ENCODE results near the gene ATP8A2.

ATP8A2 gene

DNA sequence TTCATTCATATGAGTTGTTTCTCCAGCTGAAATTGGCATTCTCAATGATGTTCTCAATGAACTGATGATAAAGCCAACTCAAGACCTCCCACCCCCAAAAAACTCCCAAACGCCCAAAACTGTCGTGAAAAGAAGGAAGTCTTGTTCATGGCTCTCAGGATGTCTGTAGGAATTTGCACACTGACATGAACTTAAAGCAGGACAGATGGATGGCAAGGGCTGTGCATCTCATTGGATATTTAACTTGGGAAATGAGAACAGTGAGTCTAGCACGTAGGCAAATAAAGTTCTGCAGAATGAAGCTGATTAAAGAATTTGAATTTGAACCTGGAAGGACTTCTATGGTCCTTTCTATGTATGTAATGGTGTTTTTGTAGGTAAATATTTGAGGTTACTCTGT is 374.4 kb downstream of the ATP8A2 start:
- TF ChIP-seq POLR2A (IDR thresholded peaks at IDR 0.05; ENCODE audit: low read length) (no peak), GATA1 (IDR thresholded peaks at IDR 0.05; ENCODE audit: low read depth, low read length) (no peak)
- no peak for DNase-seq

DNA sequence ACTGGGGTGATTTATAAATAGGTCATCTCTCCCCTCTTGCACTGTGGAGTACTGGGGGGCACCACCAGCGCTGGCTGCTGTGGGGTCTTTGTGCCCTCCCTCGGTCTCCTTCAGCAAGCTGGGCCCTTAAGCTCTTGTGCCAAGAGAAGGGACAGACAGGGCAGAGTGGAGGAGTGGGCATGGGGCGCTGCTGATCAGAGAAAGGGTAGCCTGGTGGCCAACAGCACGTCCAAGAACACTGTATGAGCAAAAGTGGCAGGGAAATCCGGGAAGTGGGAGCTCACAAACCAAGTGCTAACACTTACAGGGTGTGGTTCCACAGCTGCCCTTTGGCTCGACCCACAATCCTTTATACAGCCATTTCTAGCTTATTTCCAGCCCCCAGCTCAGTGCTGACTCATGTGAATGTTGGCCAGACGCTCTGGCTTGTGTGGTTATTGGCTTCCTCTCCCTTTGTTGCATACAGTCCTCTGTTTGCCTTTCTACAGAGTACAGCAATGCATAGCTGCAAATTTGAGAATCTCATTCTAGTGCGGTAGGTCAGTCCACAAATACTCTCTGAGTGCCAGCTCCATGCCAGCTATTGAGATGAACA is 381.3 kb downstream of the ATP8A2 start:
- no peak for TF ChIP-seq GATA1 (IDR thresholded peaks at IDR 0.05; ENCODE audit: low read depth, low read length)
- no peak for TF ChIP-seq POLR2A (IDR thresholded peaks at IDR 0.05; ENCODE audit: low read length)
- peak; percentile 23 to 25 for DNase-seq

DNA sequence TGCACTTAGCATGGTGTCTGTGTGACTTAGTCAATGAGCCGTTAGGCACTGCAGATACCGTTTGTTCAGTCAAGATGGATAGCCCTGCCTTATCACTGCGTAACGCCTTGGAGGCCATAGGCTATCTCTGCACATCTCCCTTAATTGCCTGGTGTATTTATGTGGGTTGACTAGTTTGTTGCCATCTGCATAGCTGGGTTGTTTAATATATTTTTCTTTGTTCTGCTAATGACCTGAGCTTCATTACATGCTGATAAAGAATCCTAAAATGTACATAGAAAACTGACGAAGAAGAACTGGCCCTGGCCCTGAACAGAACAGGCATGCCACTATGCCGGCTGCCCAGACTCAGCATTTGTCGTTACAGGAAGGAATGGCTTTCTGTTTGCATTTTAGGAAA is 382.2 kb downstream of the ATP8A2 start:
- TF ChIP-seq POLR2A (IDR thresholded peaks at IDR 0.05; ENCODE audit: low read length) (no peak), GATA1 (IDR thresholded peaks at IDR 0.05; ENCODE audit: low read depth, low read length) (no peak)
- DNase-seq: peak; percentile 47 to 80

DNA sequence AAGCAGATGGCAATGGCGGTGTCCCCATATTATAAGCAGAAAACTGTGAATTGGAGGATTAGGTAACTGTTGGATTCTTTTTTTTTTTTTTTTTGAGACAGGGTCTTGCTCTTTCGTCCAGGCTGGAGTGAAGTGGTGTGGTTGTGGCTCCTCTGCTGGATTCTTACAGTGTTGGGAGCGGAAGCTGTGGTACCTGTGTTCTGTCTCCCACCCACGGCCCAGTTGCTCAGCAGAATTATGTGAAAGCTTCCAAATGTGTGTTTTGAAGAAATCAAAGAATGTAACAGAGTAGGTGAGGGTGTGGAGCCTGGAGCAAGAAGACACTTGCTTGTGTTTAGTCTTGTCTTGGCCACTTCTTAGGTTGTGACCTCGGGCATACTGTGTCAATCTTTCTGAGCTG is 384.5 kb downstream of the ATP8A2 start:
- TF ChIP-seq GATA1 (IDR thresholded peaks at IDR 0.05; ENCODE audit: low read depth, low read length) (no peak), POLR2A (IDR thresholded peaks at IDR 0.05; ENCODE audit: low read length) (no peak)
- no peak for DNase-seq

DNA sequence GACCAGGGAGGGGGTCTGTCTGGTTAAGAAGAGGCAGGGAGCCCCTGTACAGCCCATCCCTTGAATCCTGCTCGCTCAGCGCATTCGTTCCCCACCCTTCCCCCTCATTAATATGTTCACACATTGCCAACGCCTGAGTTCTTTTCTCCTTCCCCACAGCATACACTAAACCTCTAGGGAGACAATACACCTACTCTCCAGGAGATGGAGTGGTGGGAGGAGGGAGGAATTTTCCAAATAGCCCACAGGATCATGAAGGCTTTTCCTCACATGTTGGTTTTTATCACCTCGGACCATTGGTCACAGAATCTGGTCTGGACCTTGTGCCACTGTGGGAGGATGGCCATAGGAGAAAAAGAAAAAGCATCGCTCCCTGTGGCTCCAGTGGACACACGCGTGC is 385.1 kb downstream of the ATP8A2 start:
- TF ChIP-seq GATA1 (IDR thresholded peaks at IDR 0.05; ENCODE audit: low read depth, low read length): no peak
- TF ChIP-seq POLR2A (IDR thresholded peaks at IDR 0.05; ENCODE audit: low read length): no peak
- no peak for DNase-seq

DNA sequence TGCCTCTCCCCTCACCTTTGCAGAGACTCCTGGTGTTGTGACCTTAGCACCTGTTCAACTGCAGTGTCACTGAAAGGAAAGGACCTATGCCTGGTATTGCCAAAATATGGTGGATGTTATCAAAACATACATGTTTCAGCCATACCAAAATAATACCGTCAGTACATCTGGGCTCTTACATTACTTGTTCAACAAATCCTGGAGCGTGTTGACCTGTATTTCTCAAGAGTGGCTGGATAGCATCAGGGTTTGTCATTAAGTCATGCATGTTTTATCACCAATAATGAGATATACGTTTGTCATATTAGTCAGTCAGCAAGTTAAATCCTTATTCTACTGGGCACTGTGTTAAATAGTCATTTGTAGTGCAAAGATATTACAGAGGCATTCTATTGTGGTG is 389.3 kb downstream of the ATP8A2 start:
- TF ChIP-seq GATA1 (IDR thresholded peaks at IDR 0.05; ENCODE audit: low read depth, low read length) (no peak), POLR2A (IDR thresholded peaks at IDR 0.05; ENCODE audit: low read length) (no peak)
- DNase-seq: no peak

DNA sequence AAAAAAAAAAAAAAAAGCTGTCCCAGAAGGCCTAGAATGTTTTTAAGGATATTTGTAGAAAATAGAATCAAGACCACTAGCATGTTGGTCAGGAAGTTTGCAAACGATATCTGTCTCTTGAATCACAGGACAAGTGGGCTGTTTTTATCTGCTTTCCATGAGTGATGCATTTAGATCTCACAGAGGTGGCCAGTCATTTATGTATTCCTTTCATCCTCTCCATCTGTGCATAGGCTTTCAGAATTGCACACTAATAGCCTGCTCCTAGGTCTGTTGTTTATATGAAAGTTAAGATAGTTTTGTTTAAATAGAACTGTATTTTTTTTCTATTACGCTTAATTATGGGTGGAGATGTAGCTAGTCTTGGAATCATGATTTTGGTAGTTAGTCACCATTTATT is 390.5 kb downstream of the ATP8A2 start:
- TF ChIP-seq POLR2A (IDR thresholded peaks at IDR 0.05; ENCODE audit: low read length): no peak
- no peak for TF ChIP-seq GATA1 (IDR thresholded peaks at IDR 0.05; ENCODE audit: low read depth, low read length)
- no peak for DNase-seq

DNA sequence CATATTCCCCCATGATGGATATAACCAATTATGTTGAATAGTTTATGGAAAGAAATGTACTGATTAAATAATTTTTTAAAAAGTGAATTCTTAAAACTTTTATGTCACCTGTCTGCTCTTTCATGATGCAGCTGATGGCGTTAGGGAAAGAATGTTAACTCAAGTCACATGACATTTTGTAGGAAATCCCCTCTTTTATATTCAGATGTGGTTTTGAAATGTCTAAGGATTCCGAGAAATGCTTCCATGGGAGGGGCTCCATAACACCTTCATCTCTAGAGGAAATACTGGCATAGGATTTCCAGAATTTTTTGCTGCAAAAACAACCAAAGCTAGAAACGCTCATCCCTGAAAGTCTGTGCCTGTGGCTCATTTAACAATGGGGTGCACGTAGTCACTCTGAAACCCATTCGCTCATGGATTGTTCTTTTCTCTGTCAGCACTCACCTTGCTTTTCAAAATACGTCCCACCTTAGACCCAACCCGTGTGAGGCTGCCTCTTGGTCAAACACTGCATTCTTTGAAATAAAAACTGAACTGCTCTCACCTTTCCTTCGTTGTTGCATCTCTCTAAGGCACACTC is 391.1 kb downstream of the ATP8A2 start:
- no peak for DNase-seq
- no peak for TF ChIP-seq POLR2A (IDR thresholded peaks at IDR 0.05; ENCODE audit: low read length)
- TF ChIP-seq GATA1 (IDR thresholded peaks at IDR 0.05; ENCODE audit: low read depth, low read length): no peak

DNA sequence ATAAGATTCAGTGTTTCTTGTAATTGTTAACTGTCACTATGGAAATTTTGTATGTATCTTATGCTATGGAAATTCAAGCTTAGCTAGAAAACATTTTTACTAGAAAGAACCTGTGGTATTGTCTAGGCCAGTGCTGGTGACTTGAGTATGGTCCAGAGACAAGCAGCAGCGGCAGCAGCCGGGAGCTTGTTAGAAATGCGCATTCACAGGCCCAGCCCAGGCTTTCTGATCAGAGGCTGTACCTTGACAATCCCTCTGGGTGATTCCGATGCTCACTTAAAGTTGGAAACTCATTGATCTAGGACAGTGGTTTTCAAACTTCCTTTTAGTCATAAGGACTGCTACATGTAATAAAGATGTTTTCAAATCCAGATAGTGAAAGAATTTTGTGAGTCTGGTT is 392.6 kb downstream of the ATP8A2 start:
- DNase-seq: no peak
- TF ChIP-seq POLR2A (IDR thresholded peaks at IDR 0.05; ENCODE audit: low read length) (no peak), GATA1 (IDR thresholded peaks at IDR 0.05; ENCODE audit: low read depth, low read length) (no peak)

DNA sequence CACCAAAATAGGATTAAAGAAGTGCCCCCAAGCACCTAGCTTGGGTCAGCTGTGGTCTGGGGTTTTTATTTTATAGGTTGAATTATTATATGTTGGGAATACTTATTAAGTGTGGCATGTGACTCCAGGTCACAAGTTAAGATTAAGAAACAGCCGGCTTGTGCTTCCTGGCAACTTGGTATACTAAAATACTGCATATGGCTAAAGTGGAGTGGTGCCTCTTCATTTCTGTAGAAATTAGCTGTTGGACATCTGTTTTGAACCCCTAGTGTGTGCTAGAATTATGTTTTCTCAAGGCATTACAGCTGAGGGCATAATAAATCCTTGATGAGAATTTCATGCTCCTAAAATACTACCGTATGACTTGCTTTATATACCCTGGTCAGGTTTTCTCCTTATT is 393.5 kb downstream of the ATP8A2 start:
- TF ChIP-seq GATA1 (IDR thresholded peaks at IDR 0.05; ENCODE audit: low read depth, low read length) (no peak), POLR2A (IDR thresholded peaks at IDR 0.05; ENCODE audit: low read length) (no peak)
- DNase-seq: no peak

DNA sequence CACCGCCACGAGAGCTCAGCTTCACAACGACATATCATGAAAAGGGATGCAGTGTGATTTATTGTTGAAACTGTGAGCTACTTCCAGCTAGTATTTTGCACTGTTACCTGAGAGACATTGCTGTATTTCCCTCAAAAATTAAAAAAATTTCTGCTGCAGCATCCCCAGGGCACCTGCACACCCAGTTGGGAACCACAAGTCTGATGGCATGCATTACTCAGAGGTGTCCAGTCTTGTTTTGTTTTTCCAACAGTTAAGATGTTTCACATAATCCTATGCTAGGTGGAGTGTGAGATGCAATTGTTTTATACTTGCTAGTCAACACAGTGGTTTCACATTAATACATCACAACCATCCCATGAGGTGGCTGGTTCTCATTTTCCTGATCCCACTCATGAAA is 394.8 kb downstream of the ATP8A2 start:
- DNase-seq: no peak
- no peak for TF ChIP-seq POLR2A (IDR thresholded peaks at IDR 0.05; ENCODE audit: low read length)
- no peak for TF ChIP-seq GATA1 (IDR thresholded peaks at IDR 0.05; ENCODE audit: low read depth, low read length)

DNA sequence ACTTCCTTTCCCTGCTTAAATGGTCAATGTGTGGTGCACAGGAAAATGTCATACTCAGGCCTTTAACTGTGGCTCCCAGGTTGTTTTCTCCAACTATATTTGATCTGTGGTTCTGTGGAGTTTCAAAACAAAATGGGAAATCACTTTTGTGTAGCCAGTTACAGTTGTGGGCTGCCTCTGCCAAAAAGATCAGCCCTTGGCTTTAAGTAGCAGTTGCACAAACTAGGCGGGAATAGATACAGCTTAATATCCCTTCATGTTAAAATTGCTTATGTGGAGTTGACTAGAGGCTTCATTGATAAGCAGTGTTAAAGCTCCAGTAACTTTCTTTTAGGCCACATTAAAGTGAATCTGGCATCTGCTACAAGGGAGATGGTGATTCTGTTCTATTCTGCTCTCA is 395.2 kb downstream of the ATP8A2 start:
- TF ChIP-seq GATA1 (IDR thresholded peaks at IDR 0.05; ENCODE audit: low read depth, low read length) (no peak), POLR2A (IDR thresholded peaks at IDR 0.05; ENCODE audit: low read length) (no peak)

DNA sequence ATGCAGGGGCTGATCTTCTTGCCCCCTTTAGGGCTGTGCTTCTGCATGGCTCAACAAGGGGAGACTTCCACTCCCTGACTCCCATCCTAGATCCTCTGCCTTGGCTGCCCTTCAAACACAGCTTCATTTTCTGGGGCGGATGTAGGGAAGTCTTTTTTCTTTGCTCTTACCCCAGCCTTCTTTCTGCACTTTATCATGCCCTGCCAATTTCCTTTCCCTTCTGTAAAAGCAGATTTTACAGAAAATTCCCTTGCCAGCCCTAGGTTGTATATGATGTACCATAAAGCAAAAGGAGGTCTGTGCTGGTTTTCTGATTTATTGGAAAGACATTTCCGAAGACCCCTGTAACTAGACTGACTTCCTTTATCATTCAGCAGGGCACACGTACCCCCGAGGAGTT is 396.6 kb downstream of the ATP8A2 start:
- no peak for TF ChIP-seq POLR2A (IDR thresholded peaks at IDR 0.05; ENCODE audit: low read length)
- no peak for TF ChIP-seq GATA1 (IDR thresholded peaks at IDR 0.05; ENCODE audit: low read depth, low read length)
- no peak for DNase-seq

More for the DNA sequence above, 395.2 kb downstream of the ATP8A2 start:
- no peak for DNase-seq

DNA sequence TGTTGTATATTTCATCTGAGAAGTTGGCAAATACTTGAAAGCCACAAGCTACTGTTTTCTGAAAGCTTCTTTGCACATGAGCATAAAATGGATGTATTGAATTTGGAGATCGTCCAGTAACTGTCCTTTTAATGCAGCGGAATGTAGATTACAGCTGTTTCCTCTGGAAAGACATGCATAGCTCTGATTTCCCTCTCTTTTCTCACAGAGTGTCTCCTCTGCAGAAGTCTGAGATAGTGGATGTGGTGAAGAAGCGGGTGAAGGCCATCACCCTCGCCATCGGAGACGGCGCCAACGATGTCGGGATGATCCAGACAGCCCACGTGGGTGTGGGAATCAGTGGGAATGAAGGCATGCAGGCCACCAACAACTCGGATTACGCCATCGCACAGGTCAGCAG is 397.1 kb downstream of the ATP8A2 start:
- TF ChIP-seq GATA1 (IDR thresholded peaks at IDR 0.05; ENCODE audit: low read depth, low read length): no peak
- no peak for TF ChIP-seq POLR2A (IDR thresholded peaks at IDR 0.05; ENCODE audit: low read length)
- no peak for DNase-seq

DNA sequence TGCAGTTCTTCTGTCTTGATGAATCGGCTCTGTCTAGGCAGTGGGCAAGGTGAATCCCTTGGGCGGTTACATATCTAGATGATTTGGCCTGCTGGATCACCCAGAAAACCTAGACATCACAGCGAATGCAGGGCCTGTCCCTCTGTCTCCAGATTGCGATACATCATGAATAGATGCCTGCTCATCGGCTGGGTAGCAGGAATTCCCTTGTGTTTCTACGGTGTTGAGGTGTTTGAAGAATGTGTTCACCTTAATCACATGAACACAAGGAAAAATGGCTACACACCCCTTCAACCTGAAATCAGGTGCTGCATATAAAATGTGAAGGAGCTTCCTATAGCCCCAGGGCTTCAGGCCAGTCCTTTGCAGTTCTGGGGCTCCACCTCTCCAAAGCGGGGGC is 398.8 kb downstream of the ATP8A2 start:
- DNase-seq: no peak
- no peak for TF ChIP-seq POLR2A (IDR thresholded peaks at IDR 0.05; ENCODE audit: low read length)
- TF ChIP-seq GATA1 (IDR thresholded peaks at IDR 0.05; ENCODE audit: low read depth, low read length): no peak
